ENCODE results near the gene MRM3.
"Not testable (repeated sequence)": the region's sequence is repeated elsewhere in the genome, so short reads cannot be mapped to it uniquely, and the experiment has no call there.

Gene MRM3

DNA sequence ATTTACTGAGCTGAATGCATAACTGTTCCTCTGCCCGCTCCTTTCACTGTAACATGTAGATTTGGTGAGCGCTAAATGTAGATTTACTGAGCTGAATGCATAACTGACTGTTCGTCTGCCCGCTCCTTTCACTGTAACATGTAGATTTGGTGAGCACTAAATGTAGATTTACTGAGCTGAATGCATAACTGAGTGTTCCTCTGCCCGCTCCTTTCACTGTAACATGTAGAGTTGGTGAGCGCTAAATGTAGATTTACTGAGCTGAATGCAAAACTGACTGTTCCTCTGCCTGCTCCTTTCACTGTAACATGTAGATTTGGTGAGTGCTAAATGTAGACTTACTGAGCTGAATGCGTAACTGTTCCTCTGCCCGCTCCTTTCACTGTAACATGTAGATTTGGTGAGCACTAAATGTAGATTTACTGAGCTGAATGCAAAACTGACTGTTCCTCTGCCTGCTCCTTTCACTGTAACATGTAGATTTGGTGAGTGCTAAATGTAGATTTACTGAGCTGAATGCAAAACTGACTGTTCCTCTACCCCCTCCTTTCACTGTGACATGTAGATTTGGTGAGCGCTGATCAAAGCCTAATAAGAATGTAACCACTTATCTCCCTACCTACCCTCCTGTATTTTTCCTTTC is 26.7 kb upstream of the MRM3 start:
- DNase-seq = not testable (repeated sequence)

DNA sequence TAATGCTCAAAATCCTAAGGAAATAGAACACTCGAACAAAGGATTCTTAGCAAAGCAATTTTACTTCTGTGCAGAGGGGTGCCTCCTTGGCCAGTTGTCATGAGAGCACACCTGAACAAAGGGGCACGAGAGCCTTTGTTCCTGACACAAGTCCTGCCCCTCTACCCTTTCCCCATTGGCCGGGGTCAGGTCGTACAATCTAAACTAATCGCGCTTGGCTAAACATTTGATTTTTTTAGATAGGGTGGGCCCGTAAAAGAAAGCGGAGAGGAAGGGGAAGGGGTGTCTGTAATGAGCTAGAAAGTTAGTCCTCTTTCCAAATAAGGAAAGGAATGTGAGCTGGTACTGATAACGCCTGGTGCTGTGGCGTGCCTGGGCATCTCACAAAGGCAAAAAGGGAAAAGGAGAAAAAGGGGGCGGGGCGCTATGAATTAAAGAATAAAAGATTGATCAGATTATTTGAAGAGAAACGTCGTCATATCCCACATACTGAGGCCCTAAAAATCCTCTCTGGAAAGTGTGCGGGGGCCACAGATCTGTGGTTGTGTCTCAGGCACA is 26.1 kb upstream of the MRM3 start:
- DNase-seq = not testable (repeated sequence)

DNA sequence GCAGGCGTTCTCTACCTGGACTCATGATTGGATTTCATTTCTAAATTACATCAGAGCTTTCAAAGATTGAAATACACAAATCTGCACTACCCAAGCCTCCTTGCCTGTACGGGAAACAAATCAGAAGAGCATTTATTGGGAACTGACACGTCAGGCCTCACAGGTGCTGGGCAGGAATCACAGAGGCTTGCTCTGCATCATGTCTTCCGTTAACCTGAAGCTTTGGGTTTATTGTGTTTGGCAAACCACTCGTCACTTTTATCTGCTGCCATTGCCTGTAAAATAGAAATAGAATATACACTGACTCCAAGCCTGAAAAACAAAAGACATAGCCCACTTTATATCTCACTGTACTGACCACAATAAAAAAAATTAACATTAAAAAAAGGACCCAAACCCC is 22.2 kb upstream of the MRM3 start:
- DNase-seq = no peak

DNA sequence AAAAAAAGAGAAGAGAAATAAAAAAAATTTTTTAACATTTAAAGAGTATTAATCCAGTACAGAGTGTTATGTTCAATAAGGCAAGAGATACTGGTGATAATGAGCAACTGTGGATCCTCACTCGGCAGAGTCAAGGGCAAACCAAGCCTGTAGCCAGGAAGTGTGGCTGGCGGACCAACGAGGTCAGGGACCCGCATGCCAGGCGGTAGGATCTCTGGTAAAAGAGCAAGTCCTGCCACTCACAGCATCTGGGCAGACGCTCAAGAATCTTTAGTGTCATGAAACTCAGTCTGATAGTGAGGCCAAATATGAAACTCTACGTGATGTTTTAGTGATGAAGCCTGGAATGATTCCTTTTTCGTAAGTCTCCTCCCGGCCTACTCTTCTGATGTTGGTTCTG is 21.8 kb upstream of the MRM3 start:
- no peak for DNase-seq

DNA sequence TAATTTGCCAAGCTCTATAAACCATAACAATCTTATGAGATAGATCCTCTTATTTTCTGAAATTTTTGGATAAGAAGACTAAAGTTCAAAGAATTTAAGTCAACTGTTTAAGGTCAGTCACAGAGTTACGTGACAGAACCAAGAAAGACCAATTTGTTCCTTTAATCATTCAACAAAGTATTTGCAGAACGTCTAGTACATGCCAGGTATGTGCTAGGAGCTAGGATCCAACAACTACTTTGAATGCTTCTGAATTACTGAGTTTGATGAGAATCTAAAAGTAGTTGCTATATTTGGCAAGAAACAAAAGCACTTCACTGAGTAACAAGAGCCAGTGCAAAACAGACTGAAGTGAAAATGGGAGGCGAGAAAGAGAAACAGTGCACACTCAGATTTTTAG is 15.1 kb upstream of the MRM3 start:
- no peak for DNase-seq

DNA sequence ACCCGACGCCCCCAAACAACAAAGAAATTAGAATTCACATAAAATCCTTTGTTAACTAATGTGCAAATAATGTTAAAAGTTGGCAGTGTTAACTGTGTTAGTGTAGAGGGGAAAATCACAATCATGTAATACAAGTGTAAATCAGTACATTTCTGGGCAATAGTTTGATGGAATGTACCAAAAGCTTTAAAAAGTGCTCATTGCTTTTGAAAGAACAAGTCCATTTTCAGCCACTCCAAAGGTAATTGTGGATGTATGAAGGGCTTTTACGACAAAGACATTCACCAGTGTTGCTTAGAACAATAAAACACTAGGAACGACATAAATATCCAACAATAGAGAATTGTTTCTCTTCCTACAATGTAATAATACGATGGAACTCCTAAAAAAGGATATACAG is 9.1 kb upstream of the MRM3 start:
- DNase-seq = no peak

DNA sequence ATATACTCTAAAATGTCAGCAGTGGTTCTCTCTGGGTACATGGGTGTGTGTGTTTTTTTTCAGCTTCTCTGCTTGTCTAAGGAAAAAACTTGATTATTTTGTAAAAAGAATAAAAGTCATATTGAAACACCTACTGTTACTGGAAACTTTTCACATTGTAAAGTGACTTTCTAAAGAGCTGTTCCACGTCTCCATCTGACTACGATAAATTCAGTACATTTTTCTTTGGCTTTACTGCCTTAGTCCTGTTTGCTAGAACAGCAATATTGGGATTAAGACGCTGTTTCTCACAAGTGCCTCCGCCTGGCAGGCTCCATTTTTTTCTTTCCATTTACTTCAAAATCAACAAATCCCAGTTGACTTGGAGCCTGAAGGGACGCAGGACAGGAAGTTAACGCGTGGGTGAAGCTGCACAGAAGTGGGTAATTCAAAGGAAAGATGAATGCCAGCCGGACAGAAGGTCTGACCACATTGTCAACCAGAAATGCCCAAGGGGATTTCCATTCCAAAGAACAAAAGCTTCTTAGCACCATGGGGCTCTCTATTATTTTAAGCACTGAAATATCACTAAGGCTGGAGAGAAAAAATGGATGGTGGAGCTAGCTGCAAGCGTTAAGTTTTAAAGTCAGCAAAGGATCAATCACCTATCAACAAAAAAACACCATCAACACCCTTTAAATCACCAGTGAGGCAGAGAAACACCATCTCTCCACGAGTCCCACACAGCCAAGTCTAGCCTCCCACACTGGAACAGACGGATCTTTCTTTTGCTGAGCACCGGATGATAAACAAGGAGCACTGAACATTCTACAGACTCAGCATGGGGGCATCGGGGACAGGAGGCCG is 8.5 kb upstream of the MRM3 start:
- DNase-seq = no peak

DNA sequence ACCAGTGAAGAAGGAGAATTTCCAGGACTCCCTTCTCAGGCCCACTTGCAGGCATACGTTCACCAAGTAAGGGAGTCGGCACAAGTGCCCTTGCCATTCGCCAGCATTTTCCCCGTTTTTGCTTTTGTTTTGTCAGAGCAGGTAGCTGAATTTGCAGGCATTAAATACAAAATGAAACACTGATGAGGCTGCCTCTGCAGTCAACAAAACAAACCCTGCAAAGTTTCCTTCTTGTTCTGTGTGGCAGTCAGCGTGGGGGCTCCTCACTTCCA is 7.9 kb upstream of the MRM3 start:
- DNase-seq = no peak

DNA sequence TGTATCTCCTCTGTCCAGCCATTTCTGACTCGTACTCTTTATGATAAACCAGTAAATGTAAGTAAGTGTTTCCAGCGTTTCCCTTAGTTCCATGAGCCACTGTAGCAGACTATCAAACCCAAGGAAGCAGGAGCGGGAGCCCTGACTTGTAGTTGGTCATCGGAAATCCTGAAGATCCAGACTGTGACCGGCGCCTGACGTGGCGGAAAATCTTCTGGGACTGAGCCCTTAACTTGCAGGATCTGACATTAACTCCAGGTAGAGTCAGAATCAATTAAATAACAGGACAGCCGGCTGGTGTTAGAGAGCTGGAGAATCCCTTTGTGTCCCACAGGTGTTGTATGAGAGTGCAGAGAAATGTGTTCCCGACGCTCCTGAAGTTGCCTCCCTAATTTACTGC is 4.1 kb upstream of the MRM3 start:
- no peak for DNase-seq

DNA sequence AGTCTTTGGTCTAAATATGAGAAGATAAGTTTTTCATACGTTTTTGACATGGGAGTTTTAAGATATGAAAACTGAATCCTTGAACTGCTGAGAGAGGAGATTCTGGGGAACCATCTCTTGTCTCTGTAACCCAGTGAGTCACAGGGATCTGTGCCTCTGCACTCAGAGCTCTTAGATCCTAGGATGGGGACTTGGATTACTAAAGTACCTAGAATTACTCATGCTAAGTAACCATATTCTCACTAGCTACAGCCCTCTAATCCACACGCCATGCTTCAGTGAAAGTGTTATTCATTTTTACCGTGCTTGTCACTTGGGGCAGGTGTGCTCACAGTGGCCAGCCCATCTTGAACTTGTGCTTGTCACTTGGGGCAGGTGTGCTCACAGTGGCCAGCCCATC is 2.0 kb downstream of the MRM3 start:
- no peak for DNase-seq

DNA sequence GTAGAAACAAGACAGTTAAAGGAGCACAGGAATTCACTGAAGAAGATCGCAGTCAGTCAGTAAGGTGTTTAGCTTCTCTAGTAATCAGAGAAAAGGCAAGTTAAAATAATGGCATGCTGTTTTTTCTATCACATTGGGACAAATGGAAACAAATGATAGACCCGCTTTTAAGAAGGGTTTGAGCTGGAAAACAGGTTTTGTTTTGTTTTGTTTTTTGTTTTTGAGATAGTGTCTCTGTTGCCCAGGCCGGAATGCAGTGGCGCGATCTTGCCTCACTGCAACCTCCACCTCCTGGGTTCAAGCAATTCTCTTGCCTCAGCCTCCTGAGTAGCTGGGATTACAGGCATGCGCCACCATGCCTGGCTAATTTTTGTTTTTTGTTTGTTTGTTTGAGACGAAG is 3.7 kb downstream of the MRM3 start:
- DNase-seq = not testable (repeated sequence)

DNA sequence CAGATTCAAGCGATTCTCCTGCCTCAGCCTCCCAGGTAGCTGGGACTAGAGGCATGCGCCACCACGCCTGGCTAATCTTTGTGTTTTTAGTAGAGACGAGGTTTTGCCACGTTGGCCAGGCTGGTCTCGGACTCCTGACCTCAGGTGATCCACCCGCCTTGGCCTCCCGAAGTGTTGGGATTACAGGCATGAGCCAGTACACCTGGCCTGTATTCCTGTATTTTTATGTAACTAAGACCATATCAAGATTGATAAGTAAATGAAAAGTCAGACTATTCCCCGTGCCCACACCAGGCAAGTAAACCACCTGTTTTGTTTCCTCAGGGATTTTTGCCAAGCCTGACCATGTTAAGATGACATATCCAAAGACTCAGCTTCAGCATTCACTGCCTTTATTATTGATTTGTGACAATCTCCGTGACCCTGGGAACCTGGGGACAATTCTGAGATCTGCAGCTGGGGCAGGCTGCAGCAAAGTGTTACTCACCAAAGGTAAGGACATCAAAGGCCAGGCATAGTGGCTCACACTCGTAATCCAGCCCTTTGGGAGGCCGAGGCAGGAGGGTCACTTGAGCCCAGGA is 5.6 kb downstream of the MRM3 start:
- no peak for DNase-seq

DNA sequence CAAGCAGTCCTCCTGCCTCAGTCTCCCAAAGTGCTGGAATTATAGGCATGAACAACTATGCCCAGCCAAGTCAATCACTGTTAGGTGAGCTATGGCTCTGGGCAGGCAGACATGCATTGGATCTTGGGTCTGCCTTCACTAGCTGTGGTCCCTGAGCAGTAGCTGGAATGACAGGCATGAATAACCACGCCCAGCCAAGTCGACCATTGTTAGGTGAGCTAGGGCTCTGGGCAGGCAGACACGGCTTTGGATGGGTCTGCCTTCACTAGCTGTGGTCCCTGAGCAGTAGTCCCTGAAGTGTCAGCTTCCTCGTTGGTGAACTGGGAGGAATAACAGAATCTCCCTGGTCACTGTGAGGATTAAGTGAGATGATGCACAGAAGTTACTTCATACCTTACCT is 6.4 kb downstream of the MRM3 start:
- no peak for DNase-seq

DNA sequence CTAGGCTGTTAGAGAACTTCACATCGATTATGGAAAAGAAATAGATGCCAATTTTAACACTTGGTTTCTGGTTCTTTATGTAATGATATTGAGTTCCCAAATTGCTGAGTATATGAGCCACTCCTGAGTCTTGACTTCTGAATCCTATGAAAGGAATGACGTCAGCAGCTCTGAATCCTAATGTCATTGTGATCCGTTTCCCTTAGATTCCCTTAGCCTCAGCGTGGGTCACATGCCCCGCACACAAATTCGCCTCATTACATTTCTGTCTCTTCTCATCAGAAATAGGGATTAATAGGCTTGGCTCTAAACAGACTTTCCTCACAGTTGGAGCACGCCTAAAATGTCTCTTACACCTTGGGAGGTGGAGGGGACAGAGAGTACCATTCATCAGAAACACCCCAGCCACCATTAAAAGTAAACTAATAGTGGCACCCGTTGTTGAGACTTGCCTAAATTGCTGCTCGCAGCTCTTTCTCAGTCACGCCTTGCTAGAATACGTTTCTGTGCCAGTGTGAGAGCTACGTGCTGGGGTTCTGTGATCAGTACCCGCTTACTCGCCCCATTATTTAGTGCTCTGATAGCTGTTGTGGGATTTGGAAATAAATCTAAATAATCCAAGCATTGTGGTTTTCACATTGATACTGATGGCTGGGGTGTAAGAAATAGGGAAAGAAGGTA is 7.1 kb downstream of the MRM3 start:
- DNase-seq = no peak

DNA sequence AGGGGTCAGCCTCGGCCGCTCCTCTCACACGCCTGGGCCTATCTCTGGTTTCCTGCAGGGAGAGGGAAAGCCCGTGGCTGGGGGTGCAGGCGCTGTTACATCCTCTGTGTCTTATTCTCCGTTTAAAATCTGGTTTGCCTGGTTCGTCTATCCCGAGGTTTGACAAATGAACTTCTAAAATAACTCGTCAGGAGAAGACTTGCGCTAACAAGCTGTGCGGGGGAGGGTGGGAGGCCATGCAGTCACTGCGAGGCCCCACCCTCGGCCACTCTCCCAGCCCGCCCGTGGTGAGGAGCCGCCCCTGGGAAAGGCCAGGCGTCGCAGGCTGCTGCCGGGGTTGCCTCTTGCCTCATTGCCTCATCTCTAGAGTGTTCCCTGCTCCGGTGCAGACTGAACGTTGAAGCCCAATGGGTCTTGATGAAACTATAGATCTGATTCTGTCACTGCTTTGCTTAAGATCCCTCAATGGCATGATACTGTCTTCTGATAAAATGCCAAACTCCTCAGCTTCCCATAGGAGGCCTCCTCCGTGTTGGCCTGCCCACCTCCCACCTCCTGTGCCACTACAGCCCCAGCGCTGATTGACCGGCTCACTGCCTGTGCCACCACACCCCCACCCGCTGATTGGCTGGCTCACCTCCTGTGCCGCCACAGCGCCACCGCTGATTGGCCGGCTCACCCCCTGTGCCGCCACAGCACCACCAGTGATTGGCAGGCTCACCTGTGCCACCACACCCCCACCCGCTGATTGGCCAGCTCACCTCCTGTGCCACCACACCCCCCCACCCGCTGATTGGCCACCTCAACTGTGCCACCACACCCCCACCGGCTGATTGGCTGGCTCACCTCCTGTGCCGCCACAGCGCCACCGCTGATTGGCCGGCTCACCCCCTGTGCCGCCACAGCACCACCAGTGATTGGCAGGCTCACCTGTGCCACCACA is 8.0 kb downstream of the MRM3 start:
- not testable (repeated sequence) for DNase-seq

DNA sequence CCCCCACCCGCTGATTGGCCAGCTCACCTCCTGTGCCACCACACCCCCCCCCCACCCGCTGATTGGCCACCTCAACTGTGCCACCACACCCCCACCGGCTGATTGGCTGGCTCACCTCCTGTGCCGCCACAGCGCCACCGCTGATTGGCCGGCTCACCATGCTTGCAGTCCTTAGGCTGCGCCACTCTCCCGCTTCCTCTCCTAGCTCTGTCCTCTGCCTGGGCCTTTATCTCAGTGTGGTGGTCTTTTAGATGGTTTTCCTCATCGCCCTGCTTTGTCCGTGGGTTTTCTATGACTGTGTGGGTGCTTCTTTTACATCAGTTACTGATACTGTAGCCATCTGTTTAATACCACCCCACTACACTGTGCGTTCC is 8.7 kb downstream of the MRM3 start:
- not testable (repeated sequence) for DNase-seq

DNA sequence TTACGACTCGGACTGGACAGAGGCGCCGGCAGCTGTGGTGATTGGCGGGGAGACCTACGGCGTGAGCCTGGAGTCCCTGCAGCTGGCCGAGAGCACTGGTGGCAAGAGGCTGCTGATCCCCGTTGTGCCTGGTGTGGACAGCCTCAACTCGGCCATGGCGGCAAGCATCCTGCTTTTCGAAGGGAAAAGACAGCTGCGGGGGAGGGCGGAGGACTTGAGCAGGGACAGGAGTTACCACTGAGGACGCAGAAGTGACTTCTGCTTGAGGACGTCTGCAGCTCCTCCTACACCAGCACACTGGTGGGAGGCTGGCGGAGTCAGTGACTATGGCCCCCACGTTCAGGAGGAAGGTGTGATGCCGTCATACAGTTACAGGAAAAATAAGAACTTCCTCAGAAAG is 9.7 kb downstream of the MRM3 start:
- no peak for DNase-seq

DNA sequence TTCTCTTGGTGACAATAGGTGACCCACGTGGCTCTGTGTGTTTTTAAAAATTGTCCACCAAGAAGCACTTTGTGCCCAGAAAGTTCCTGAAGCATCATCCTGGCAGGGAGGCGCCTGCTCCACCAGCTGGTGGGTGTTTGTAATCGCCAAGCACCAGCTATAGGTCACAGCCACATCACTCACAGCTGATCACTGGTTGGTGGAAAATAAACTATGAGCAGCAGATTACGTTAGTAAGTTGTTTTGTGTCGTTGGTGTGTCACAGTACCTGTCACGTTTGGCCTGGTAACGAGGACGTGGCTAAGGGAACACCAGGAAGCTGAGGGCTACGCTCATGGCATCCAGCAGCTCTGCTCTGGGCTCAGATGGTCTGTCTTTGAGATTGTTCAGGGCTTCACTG is 10.1 kb downstream of the MRM3 start:
- no peak for DNase-seq

DNA sequence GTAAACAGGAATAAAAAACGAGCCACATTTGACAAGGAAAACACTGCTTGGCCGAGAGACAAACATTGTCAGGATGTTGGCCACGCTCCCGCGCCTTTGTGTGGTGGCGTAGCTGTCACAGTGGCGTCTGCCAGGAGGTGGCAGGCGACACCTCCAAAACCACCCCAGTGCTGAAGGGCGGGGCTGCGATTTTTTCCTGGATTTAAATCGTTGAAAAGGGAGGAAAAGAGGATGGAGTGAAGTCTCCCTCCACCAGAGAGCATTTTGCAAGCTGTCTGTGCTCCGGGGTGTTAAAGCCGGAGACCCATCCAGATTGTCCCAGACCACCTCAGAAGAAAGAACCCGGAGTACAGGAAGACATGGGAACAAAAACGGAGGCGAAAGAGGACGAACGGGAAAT is 12.7 kb downstream of the MRM3 start:
- DNase-seq = peak; percentile 21 to 39

DNA sequence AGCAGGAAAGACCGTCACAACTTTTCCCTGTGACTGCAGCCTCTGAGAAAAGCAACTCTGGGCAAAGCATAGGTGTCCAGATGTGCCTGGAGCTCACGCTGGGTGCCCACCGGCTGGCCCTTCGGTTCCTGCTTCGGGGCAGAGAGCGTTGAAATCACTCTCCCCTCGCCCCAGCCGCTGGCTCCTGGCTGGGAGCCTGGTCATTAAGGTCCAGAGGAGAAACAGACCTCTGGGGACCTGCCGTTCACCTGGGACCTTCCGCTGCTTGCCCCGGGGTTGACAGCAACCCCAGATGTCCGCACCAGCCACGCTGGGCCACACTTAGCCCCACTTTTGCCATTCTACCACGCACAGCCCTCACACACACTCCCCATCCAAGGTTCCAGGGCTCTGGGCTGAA is 13.1 kb downstream of the MRM3 start:
- no peak for DNase-seq

DNA sequence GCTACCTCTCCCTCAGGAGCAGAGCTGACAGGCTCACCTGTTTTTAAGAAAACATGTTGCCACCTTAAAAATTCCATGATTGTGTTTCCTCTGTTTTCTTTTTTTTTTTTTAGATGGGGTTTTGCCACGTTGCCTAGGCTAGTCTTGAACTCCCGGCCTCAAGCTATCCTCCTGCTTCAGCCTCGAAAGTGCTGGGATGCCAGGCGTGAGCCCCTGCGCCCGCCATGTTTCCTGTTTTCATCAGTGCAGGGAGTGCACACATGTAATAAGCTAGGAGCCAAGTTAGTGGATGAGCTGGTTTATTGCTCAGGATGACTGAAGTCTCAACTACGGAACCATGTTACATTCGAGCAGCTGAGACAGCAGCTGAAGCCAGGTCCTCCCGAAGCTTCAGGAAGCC is 13.6 kb downstream of the MRM3 start:
- no peak for DNase-seq

DNA sequence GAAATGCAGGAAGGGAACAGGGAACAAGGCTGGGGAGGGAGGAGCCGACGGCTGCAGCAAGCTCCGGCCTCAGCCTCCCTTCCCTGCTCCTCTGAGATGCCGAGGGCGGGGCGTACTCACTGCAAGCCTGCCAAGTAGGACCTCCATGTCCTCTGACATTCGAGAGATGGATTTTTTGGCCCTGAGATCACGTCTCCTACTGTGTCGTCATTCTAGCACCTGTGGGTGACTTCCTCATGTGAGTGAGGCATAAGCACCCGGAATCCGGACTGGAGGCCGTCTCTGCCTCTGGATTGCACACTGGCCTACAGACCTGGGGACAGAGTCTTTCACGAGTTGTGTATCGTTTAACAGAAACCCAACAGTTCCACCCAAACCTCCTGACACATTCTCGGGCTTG is 14.5 kb downstream of the MRM3 start:
- no peak for DNase-seq

Measured in CD4-positive, alpha-beta T cell treated with Interleukin-4 for 1 hour (primary cell).